Measurements from ENCODE around the gene SYS1. TPM values are rescaled to one million over a fixed set of nuclear protein-coding genes. Genes with fewer than 3 reads are reported as not detected.
A peak's percentile ranks its signal among the peaks of the same experiment; 100 is the strongest.

The SYS1 gene
- total RNA-seq, 1 experiment from 2014 or later = 38.8 TPM

DNA sequence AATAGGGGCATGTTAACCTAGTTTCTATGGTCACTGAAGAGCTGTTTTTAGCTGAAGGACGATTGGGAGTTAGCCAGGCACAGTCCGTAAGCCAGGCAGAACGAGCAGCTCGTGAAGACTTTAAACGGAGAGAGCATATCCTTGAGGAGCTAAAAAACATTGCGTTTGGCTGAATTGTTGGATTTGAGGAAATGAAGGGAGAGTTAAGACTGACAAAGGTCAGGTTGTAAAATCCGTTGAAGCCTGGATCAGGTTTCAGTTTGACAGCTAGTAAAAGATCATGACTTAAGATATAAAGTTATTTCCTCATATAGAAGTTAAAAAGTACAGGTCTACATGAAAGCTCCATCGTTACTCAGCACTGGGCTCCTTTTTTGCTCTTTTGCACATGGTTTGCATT is 47.9 kb downstream of the SYS1 start:
- peaks cover 17% of the 10 kb centered on the region for H3K79me2 ChIP-seq (ENCODE audit: low read depth)
- H4K20me1 ChIP-seq (ENCODE audit: insufficient read depth) = no peaks in the 10 kb centered on the region
- ChIA-PET CTCF (no interaction called here), POLR2A (ENCODE audit: unreplicated experiment) (interaction anchor here (0.7 kb wide), 1 partner anchor 310 kb away, joined by 3 read pairs; no protein-coding TSS in a partner anchor)
- H3K4me1 ChIP-seq (replicated peaks; ENCODE audit: insufficient read depth) = peaks cover 25% of the 10 kb centered on the region
- TF ChIP-seq EZH2 (IDR thresholded peaks at IDR 0.05; ENCODE audit: low read depth) (no peak), CTCF (conservative IDR thresholded peaks at IDR 0.05) (no peak)
- no peak overlapping the region for H3K4me3 ChIP-seq
- H3K27ac ChIP-seq = no peak overlapping the region
- BruUV-seq (replicated peaks) = no TSS peak
- H3K9me2 ChIP-seq (ENCODE audit: insufficient read depth) = no peaks in the 10 kb centered on the region
- intact Hi-C loops (cut with micrococcal nuclease; ENCODE audit: unreplicated experiment) = no loop called here
- H3K36me3 ChIP-seq (ENCODE audit: low read depth) = 0 out of 2 replicates have a peak, but pooled peaks cover 20% of the 10 kb centered on the region
- peak in 1 of 2 experiments; percentile 56 for DNase-seq
- no peaks in the 10 kb centered on the region for H3K27me3 ChIP-seq (ENCODE audit: insufficient read depth, low read depth)
- no peak overlapping the region for H3K4me2 ChIP-seq
- no peak overlapping the region for H2AFZ ChIP-seq
- peaks cover 48% of the 10 kb centered on the region for H3F3A ChIP-seq (ENCODE audit: insufficient read depth, low read depth)
- no peaks in the 10 kb centered on the region for H3K9me3 ChIP-seq (ENCODE audit: insufficient read depth, low read depth)

- H3F3A ChIP-seq (ENCODE audit: insufficient read depth, low read depth) = peaks cover 51% of the 10 kb centered on the region
- H3K27ac ChIP-seq = no peak overlapping the region
- no peak overlapping the region for H2AFZ ChIP-seq
- H3K9me2 ChIP-seq (ENCODE audit: insufficient read depth) = no peaks in the 10 kb centered on the region
- POLR2A ChIA-PET (ENCODE audit: unreplicated experiment) = no interaction called here
- TF ChIP-seq EZH2 (IDR thresholded peaks at IDR 0.05; ENCODE audit: low read depth) (no peak), CTCF (conservative IDR thresholded peaks at IDR 0.05) (no peak)
- no peak overlapping the region for H3K4me2 ChIP-seq
- no peak for DNase-seq
- intact Hi-C loops (cut with micrococcal nuclease; ENCODE audit: unreplicated experiment) = no loop called here
- H3K9me3 ChIP-seq (ENCODE audit: insufficient read depth, low read depth) = no peaks in the 10 kb centered on the region
- CTCF ChIA-PET = no interaction called here
- H3K36me3 ChIP-seq (ENCODE audit: low read depth) = 0 out of 2 replicates have a peak, but pooled peaks cover 20% of the 10 kb centered on the region
- no peak overlapping the region for H3K4me3 ChIP-seq
- H3K4me1 ChIP-seq (replicated peaks; ENCODE audit: insufficient read depth) = peaks cover 32% of the 10 kb centered on the region
- no peaks in the 10 kb centered on the region for H3K27me3 ChIP-seq (ENCODE audit: insufficient read depth, low read depth)
- no peaks in the 10 kb centered on the region for H4K20me1 ChIP-seq (ENCODE audit: insufficient read depth)
- BruUV-seq (replicated peaks) = no TSS peak
- H3K79me2 ChIP-seq (ENCODE audit: low read depth) = peaks cover 22% of the 10 kb centered on the region
Observed at GRCh38 chr20:45412653-45413052, 49.7 kb downstream of the SYS1 start.

DNA sequence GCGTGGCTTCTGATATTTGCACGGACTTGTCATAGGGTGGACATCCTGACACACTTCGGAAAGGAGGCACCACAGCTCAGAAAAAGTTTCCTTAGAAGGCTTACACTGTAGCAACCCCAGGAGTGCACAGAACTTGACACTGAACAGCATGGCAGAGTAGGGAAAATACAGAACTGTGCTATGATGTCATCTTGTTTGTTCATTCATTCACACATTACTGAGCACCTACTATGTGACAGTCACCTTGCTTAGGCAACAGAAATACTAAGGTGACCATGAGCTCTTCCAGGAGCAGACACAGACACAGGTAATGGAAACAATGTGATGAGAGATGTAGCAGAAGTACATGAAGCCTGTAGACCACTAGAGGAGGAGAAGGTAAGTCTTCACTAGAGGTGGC is 50.5 kb downstream of the SYS1 start:
- H2AFZ ChIP-seq = no peak overlapping the region
- TF ChIP-seq EZH2 (IDR thresholded peaks at IDR 0.05; ENCODE audit: low read depth) = no peak
- no peak for TF ChIP-seq CTCF (conservative IDR thresholded peaks at IDR 0.05)
- ChIA-PET POLR2A (ENCODE audit: unreplicated experiment) (interaction anchor here (0.6 kb wide), 1 partner anchor 539 kb away, joined by 4 read pairs; no protein-coding TSS in a partner anchor), CTCF (interaction anchor here (0.6 kb wide), 1 partner anchor 14 kb away, joined by 3 read pairs; no protein-coding TSS in a partner anchor)
- H4K20me1 ChIP-seq (ENCODE audit: insufficient read depth) = no peaks in the 10 kb centered on the region
- intact Hi-C loops (cut with micrococcal nuclease; ENCODE audit: unreplicated experiment) = no loop called here
- peak in 1 of 2 experiments; percentile 23 for DNase-seq
- no peaks in the 10 kb centered on the region for H3K9me2 ChIP-seq (ENCODE audit: insufficient read depth)
- H3F3A ChIP-seq (ENCODE audit: insufficient read depth, low read depth) = peaks cover 48% of the 10 kb centered on the region
- H3K36me3 ChIP-seq (ENCODE audit: low read depth) = 0 out of 2 replicates have a peak, but pooled peaks cover 19% of the 10 kb centered on the region
- BruUV-seq (replicated peaks) = no TSS peak
- H3K27me3 ChIP-seq (ENCODE audit: insufficient read depth, low read depth) = no peaks in the 10 kb centered on the region
- H3K4me2 ChIP-seq = no peak overlapping the region
- H3K9me3 ChIP-seq (ENCODE audit: insufficient read depth, low read depth) = no peaks in the 10 kb centered on the region
- H3K4me3 ChIP-seq = no peak overlapping the region
- peaks cover 39% of the 10 kb centered on the region for H3K4me1 ChIP-seq (replicated peaks; ENCODE audit: insufficient read depth)
- H3K79me2 ChIP-seq (ENCODE audit: low read depth) = peaks cover 24% of the 10 kb centered on the region
- H3K27ac ChIP-seq = no peak overlapping the region
